Erythroblast (primary cell): ENCODE measurements around the gene SLC16A4.

Source experiments
- GATA1 ChIP-seq: IDR thresholded peaks from 2 replicates; pipeline ENCODE4 v1.6.1; 2011; ENCODE audit warnings: low read depth, mild to moderate bottlenecking, control low read depth, low read length, moderate library complexity
- POLR2A ChIP-seq: IDR thresholded peaks from 2 replicates; pipeline ENCODE4 v1.6.1; 2011; ENCODE audit warnings: mild to moderate bottlenecking, low read length

- no peak for TF ChIP-seq POLR2A
- no peak for TF ChIP-seq GATA1
Observed at GRCh38 chr1:110338886-110339406, 51.9 kb downstream of the SLC16A4 start, which contains the start of gene RBM15.
